Measurements from ENCODE around the gene HASPIN.

GRCh38 chr17:3695129-3695722 is 28.5 kb upstream of the HASPIN start:
- TF ChIP-seq HMGXB4 (CRISPR knock-in tag; IDR thresholded peaks at IDR 0.05) (no peak), YY1 (IDR thresholded peaks at IDR 0.05; ENCODE audit: borderline replicate concordance in 1 of 3, control insufficient read depth in 1 of 3, extremely low read depth in 1 of 3, insufficient read depth in 3 of 3, insufficient read length in 1 of 3, insufficient replicate concordance in 2 of 3, low read depth in 1 of 3, low read length in 2 of 3) (no peak), CTCF (IDR thresholded peaks at IDR 0.05 in 2 of 3, conservative IDR thresholded peaks at IDR 0.05 in 1 of 3; ENCODE audit: insufficient read depth in 2 of 3, low read depth in 1 of 3, low read length in 3 of 3) (no peak), KLF1 (tag; IDR thresholded peaks at IDR 0.05) (no peak), ZNF431 (CRISPR knock-in tag; IDR thresholded peaks at IDR 0.05) (no peak)
